ENCODE results near the gene LIG1.

DNA sequence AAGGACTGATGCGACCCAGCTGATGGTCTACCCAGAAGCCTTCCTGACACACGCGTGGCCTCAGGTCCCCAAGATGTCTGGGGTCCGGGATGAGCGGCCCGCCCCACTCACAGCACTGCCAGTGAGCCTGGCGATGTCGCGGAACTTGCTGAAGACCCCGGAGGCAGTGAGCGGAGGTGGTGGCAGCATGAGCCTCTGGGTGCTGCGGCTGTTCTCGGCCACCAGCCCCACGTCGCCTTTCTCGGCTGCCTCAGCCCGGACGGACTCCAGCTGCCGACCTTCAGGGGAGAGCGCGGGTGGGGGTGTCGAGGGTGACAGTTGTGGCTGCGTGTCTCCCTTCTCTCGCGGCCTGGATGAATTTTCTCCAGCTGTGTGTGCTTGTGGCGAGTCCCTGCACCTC is 32.7 kb downstream of the LIG1 start:
- TF ChIP-seq CTCF (IDR thresholded peaks at IDR 0.05; ENCODE audit: low read depth, low read length) (no peak), POLR2A (IDR thresholded peaks at IDR 0.05; ENCODE audit: extremely low read depth, insufficient read length) (no peak)

All from NB4 (cell line).